ENCODE results near the gene RPS6KA2. TPM values are rescaled to one million over a fixed set of nuclear protein-coding genes. Genes with fewer than 3 reads are reported as not detected.

The RPS6KA2 gene
- total and polyA plus RNA-seq, 2 experiments from 2014 or later = 12.5 to 25.3 TPM

GRCh38 chr6:166498228-166498627 is 128.8 kb downstream of the RPS6KA2 start:
- no peaks in the 10 kb centered on the region for H3K4me1 Mint-ChIP-seq
- no peak overlapping the region; the same call in 1 of the 2 replicates for H3K27ac Mint-ChIP-seq
- ATAC-seq = no peak
- H3K27ac ChIP-seq (ENCODE audit: low read depth) = no peak overlapping the region
- peaks cover 36% of the 10 kb centered on the region for H3K36me3 Mint-ChIP-seq (ENCODE audit: low read depth)
- no peak for TF ChIP-seq STAT1 (IDR thresholded peaks at IDR 0.05; ENCODE audit: unreplicated experiment)
- TF ChIP-seq ETS1 (IDR thresholded peaks at IDR 0.05) = no peak
- TF ChIP-seq, protein P1, sequence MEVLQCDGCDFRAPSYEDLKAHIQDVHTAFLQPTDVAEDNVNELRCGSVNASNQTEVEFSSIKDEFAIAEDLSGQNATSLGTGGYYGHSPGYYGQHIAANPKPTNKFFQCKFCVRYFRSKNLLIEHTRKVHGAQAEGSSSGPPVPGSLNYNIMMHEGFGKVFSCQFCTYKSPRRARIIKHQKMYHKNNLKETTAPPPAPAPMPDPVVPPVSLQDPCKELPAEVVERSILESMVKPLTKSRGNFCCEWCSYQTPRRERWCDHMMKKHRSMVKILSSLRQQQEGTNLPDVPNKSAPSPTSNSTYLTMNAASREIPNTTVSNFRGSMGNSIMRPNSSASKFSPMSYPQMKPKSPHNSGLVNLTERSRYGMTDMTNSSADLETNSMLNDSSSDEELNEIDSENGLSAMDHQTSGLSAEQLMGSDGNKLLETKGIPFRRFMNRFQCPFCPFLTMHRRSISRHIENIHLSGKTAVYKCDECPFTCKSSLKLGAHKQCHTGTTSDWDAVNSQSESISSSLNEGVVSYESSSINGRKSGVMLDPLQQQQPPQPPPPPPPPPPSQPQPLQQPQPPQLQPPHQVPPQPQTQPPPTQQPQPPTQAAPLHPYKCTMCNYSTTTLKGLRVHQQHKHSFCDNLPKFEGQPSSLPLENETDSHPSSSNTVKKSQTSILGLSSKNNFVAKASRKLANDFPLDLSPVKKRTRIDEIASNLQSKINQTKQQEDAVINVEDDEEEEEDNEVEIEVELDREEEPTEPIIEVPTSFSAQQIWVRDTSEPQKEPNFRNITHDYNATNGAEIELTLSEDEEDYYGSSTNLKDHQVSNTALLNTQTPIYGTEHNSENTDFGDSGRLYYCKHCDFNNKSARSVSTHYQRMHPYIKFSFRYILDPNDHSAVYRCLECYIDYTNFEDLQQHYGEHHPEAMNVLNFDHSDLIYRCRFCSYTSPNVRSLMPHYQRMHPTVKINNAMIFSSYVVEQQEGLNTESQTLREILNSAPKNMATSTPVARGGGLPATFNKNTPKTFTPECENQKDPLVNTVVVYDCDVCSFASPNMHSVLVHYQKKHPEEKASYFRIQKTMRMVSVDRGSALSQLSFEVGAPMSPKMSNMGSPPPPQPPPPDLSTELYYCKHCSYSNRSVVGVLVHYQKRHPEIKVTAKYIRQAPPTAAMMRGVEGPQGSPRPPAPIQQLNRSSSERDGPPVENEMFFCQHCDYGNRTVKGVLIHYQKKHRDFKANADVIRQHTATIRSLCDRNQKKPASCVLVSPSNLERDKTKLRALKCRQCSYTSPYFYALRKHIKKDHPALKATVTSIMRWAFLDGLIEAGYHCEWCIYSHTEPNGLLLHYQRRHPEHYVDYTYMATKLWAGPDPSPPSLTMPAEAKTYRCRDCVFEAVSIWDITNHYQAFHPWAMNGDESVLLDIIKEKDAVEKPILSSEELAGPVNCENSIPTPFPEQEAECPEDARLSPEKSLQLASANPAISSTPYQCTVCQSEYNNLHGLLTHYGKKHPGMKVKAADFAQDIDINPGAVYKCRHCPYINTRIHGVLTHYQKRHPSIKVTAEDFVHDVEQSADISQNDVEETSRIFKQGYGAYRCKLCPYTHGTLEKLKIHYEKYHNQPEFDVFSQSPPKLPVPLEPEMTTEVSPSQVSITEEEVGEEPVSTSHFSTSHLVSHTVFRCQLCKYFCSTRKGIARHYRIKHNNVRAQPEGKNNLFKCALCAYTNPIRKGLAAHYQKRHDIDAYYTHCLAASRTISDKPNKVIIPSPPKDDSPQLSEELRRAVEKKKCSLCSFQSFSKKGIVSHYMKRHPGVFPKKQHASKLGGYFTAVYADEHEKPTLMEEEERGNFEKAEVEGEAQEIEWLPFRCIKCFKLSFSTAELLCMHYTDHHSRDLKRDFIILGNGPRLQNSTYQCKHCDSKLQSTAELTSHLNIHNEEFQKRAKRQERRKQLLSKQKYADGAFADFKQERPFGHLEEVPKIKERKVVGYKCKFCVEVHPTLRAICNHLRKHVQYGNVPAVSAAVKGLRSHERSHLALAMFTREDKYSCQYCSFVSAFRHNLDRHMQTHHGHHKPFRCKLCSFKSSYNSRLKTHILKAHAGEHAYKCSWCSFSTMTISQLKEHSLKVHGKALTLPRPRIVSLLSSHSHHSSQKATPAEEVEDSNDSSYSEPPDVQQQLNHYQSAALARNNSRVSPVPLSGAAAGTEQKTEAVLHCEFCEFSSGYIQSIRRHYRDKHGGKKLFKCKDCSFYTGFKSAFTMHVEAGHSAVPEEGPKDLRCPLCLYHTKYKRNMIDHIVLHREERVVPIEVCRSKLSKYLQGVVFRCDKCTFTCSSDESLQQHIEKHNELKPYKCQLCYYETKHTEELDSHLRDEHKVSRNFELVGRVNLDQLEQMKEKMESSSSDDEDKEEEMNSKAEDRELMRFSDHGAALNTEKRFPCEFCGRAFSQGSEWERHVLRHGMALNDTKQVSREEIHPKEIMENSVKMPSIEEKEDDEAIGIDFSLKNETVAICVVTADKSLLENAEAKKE (CRISPR knock-in tag; IDR thresholded peaks at IDR 0.05) = no peak
- no peak for TF ChIP-seq EZH2phosphoT487 (IDR thresholded peaks at IDR 0.05; ENCODE audit: unreplicated experiment)
- TF ChIP-seq JUNB (IDR thresholded peaks at IDR 0.05; ENCODE audit: unreplicated experiment) = no peak
- no peak for TF ChIP-seq REST (IDR thresholded peaks at IDR 0.05; ENCODE audit: unreplicated experiment)
- TF ChIP-seq ZNF114 (CRISPR knock-in tag; IDR thresholded peaks at IDR 0.05) = no peak
- no peak for TF ChIP-seq NANOG (IDR thresholded peaks at IDR 0.05; ENCODE audit: borderline replicate concordance)
- TF ChIP-seq ZNF331 (CRISPR knock-in tag; IDR thresholded peaks at IDR 0.05; ENCODE audit: low read depth) = no peak
- TF ChIP-seq CTCF (conservative IDR thresholded peaks at IDR 0.05; ENCODE audit: low read depth in 2 of 2) = no peak
- no peak for TF ChIP-seq CREB1 (CRISPR knock-in tag; IDR thresholded peaks at IDR 0.05; ENCODE audit: low read depth)
- TF ChIP-seq EZH2 (IDR thresholded peaks at IDR 0.05; ENCODE audit: low read depth, unreplicated experiment) = no peak
- TF ChIP-seq POLR2AphosphoS5 (IDR thresholded peaks at IDR 0.05; ENCODE audit: low read depth) = no peak
- H3K79me2 ChIP-seq (replicated peaks; ENCODE audit: insufficient read depth) = no peaks in the 10 kb centered on the region
- no peaks in the 10 kb centered on the region for H4K20me1 ChIP-seq (replicated peaks; ENCODE audit: insufficient read depth)
- no peak overlapping the region for H3K4me3 Mint-ChIP-seq
- H3F3A ChIP-seq (replicated peaks; ENCODE audit: low read depth) = no peaks in the 10 kb centered on the region
- no peak overlapping the region for H3K4me3 ChIP-seq
- no peaks in the 10 kb centered on the region for H3K4me1 ChIP-seq (ENCODE audit: insufficient read depth)
- no peaks in the 10 kb centered on the region for H3K27me3 ChIP-seq (ENCODE audit: insufficient read depth)
- peaks cover 7% of the 10 kb centered on the region for H3K27me3 Mint-ChIP-seq (ENCODE audit: insufficient read depth, low read depth, poor library complexity)
- H3K9me3 Mint-ChIP-seq = no peaks in the 10 kb centered on the region
- no peaks in the 10 kb centered on the region for H3K9me2 ChIP-seq (ENCODE audit: insufficient read depth)
- H3K36me3 ChIP-seq (ENCODE audit: insufficient read depth) = no peaks in the 10 kb centered on the region
- H2AFZ ChIP-seq = no peak overlapping the region
- H3K4me2 ChIP-seq = no peak overlapping the region
- no peak for DNase-seq (ENCODE audit: low spot score)
